GM19043 (cell line): ENCODE measurements around the gene FAM170B.

ENCODE experiments used
- ATAC-seq: cut with Tn5 transposase; IDR thresholded peaks from one replicate; pipeline ENCODE4 v1.9.1; 2021; ENCODE audit warnings: low read depth; ENCODE audit not compliant: unreplicated experiment

FAM170B gene

DNA sequence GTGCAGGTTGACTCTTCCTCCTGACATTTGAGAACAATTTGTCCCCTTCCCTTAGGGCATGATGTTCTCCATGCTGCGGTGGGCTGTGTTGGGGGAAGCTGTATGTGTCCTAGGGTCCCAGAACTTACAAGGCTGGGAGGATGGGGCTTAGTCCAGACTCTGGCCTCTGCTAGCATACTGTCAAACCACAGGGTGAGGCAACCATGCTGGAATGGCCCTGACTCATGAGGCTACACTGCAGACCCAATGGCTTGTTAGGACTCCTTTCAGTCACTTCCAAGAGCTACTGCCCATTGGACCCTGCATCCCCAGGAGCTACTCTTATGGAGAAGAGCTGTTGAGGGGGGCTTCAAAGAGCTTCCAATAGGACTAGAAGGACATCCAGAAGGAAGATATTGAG is 20.1 kb upstream of the FAM170B start:
- ATAC-seq = no peak

DNA sequence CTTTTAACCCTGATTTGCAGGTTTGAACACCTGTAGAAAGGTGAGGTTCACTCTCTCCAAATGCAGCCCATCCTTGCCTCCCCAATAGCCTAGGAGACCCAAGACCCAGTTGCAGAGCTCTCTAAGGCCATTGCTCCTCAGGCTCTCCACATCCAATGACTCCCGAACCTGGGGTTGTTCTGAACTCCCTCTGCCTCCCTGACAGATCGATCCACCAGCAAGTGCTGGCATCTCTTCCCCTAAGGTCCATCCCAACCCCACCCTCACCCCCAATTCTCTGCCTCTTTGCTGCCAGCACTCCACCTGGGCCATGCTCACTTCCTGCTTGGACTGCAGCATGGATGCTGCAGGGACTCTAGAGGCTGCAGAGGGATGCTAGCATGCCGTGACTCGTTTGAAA is 19.3 kb upstream of the FAM170B start:
- ATAC-seq = no peak

DNA sequence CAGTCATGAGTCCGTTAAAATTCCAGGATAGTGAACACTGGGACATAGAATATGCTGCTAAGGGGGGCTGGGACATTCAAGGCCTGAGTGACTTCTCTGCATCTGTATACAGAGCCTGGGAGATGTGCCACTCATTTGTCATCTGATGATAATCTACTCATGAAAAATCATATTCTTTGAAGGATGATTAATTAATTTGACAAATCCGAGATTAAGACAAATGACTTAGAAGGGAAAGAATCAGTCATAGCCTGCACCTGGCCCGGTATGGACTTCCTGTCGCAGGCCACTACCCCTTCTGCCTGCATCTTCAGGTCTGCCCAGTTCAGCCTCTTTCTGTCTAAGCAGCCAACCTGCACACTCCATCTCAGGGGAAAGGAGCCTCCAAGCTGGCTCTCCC is 18.8 kb upstream of the FAM170B start:
- ATAC-seq = no peak

- no peak for ATAC-seq
These were observed 18.2 kb upstream of the FAM170B start for GRCh38 chr10:49152037-49152436.

DNA sequence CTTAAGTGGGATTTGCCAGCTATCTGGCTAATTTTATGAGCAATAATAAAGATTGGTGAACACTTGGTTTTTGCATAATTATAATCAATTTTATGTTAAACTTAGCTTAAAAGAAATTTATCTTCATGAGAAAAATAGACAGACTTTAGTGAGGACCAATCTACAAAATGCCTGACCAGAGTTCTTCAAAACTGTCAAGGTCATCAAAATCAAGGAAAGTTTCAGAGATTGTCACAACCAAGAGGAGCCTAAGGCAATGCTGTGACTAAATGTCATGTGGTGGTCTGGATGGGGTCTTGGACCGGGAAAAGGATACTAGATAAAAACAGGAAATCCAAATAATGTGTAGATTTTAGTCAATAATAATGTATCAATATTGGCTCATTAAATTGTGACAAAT is 17.7 kb upstream of the FAM170B start:
- ATAC-seq = no peak

GRCh38 chr10:49151025-49151445 is 17.2 kb upstream of the FAM170B start:
- ATAC-seq = no peak

DNA sequence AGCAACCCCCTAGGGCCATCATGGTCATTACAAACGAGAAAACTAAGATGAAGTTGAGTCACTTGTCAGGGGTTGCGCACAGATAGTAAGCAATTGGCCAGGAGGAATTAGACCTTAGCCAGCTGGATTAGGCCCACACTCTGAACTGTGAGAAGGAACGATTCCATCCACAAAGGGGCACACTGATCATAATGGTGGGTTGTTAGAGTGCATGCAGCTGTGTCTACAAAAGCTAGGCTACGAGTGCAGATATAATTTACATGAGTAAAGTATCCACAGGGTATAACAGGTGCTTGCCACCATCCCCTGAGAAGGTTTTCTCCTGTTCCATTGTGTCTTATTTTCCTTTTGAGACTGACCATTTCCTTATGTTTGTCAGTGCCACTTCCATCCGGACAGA is 16.6 kb upstream of the FAM170B start:
- ATAC-seq = no peak

DNA sequence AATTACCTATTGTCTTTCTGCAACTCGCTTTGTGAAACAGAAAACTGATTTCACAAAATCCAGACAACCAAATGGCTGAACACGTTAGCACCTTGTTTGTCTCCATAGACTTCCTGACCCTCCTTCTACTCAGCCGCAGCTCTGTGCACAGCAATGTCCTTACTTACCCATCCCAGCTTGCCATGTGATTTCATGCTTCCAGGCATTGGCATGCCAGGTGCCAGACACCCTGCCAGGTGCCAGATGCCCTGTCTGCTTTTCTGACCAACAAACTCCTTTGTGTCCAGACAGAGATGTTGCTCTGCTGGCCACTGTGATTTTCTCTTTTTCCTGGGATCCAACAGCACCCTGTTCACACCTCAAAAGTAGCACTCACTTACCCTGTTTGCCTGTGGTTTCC is 16.1 kb upstream of the FAM170B start:
- no peak for ATAC-seq

DNA sequence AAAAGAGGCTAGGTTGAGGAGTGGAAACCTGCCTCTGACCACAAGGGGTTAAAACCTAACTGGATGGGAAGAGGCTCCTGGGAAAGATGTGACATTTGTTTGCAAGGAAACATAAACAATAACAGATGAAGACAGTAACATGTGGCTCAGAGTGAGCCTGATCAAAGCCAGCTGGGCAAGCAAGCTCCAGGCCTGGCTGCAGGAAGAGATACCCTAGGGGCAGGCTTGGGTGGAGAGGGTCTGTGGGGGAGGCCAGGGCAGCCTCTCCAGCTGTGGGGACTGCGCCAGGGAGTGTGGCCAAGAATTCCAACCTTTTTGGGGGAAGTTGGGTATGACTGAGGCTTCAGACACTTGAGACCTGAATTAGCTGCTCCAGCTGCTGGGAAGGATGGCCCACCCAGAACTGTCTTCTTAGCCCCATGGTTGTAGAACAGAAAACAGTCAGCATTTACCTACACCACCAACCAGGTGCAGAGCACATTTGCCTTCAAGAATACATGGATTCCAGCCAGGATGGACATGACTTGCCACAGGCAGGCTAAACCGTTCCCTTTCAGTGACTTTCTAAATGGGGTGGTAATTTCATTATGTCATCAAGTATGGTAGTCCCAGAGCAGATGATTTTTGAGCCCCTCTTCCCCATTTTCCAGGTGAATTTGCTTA is 10.4 kb upstream of the FAM170B start:
- ATAC-seq = no peak

DNA sequence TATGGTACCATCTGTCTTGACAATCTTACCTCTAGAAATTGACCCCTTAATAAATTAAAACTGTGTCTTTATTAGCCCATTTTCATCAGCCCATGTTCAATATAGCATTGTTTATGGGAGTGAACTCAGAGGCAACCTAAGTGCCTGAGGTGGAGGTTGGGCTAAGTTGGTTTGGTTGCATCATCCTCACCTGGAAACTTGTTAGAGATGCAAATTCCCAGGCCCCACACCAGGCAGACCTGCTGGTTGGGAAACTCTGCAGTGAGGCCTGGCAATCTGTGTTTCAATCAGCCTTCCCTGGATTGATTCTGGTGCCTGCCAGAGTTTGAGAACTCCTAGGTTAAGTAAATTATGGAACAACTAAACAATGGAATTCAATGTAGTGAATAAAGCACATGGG is 9.4 kb upstream of the FAM170B start:
- no peak for ATAC-seq

GRCh38 chr10:49141541-49142332 is 7.9 kb upstream of the FAM170B start:
- no peak for ATAC-seq

DNA sequence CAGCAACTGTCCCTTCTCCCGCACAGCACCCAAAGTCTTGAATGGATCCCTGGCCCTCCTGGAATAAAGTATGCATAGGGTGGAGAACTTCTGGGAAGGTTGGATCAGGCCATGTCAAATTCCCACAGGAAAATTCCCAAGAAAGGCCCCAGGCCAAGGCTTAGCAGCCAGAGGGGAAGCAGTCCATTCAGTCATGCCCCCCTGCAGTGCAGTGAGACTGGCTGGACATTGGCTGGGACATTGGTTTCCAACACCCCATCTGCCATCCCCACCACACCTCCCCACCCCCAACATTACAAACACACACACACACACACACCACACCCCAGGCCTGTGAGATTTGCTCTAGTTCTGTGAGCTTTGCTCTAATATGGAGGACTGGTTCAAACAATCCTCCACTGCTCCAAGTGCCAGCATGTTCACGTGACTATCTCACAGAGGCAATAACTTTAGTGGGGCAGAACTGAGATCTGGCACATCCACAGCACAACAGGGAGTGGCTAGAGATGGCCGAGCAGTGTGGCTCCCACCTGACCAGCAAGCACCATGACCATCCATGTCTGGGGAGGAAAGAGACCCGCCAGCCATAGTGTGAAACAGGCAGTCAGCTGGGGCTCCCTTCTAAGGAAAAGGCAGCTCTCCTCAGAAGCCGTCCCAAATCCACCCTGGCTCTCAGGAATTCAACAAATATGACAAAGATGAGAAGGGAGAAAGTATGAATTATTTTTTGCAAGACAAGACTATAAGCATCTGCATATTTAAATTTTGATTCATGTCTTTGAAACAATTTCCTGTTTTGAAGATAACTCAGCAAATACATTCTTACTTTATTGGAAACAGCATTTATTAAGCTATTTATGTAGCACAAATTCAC is 6.7 kb upstream of the FAM170B start:
- ATAC-seq = no peak

GRCh38 chr10:49139846-49140195 is 6.0 kb upstream of the FAM170B start:
- ATAC-seq = no peak

- ATAC-seq = no peak
These were observed 5.4 kb upstream of the FAM170B start for GRCh38 chr10:49139028-49139845.

- ATAC-seq = no peak
These were observed 4.6 kb upstream of the FAM170B start for GRCh38 chr10:49138361-49138891.

DNA sequence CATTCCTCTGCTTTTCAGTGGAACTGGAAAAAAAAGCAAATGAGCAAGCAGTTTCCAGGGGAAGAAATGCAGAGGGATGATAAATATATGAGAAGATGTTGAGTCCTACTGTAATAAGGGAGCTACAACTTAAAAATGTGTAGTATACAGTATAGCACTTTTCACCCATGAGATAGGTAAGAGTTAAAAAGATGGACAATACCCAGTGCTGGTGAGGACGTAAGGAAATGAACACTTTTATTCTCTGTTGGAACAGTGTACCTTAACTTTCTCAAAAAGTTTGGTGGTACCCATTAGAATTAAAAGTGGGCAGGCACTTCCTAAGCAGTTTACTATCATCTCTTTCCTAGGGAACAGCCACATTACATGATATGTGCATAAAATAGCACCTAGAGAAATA is 2.7 kb upstream of the FAM170B start:
- no peak for ATAC-seq

- ATAC-seq = peak; percentile 62
These were observed 1.9 kb upstream of the FAM170B start for GRCh38 chr10:49135575-49136313.

GRCh38 chr10:49134327-49134726 is 506 bp upstream of the FAM170B start:
- no peak for ATAC-seq

- no peak for ATAC-seq
These were observed 1.5 kb downstream of the FAM170B start for GRCh38 chr10:49132362-49132737.
